Trophoblast cell (in vitro differentiated cells and primary cell): ENCODE data around the gene ZC3H12A.

ENCODE experiments used
- DNase-seq, 2 donors: peaks; one replicate each; pipeline ENCODE4 v3.0.0-alpha.2; 2016
- H2AFZ ChIP-seq: 2 replicates; pipeline ENCODE4 v1.6.1; 2013; ENCODE audit warnings: low read length, moderate library complexity, mild to moderate bottlenecking; ENCODE audit not compliant: insufficient read depth, poor library complexity
- H2AK5ac ChIP-seq: 2 replicates; pipeline ENCODE4 v1.6.1; 2013; ENCODE audit warnings: mild to moderate bottlenecking, low read length
- H2BK120ac ChIP-seq: 2 replicates; pipeline ENCODE4 v1.6.1; 2013; ENCODE audit warnings: low read length, mild to moderate bottlenecking, moderate library complexity; ENCODE audit not compliant: insufficient read depth, poor library complexity
- H2BK12ac ChIP-seq: 2 replicates; pipeline ENCODE4 v1.6.1; 2013; ENCODE audit warnings: mild to moderate bottlenecking, low read length, moderate library complexity
- H2BK5ac ChIP-seq: 2 replicates; pipeline ENCODE4 v1.6.1; 2013; ENCODE audit warnings: low read length, low read depth, moderate library complexity, mild to moderate bottlenecking; ENCODE audit not compliant: poor library complexity
- H3K14ac ChIP-seq: 2 replicates; pipeline ENCODE4 v1.6.1; 2013; ENCODE audit warnings: mild to moderate bottlenecking, low read length
- H3K18ac ChIP-seq: 2 replicates; pipeline ENCODE4 v1.6.1; 2013; ENCODE audit warnings: mild to moderate bottlenecking, low read length
- H3K23ac ChIP-seq: 2 replicates; pipeline ENCODE4 v1.6.1; 2013; ENCODE audit warnings: low read length
- H3K27ac ChIP-seq: 2 replicates; pipeline ENCODE4 v1.5.1; 2013; ENCODE audit warnings: low read depth, mild to moderate bottlenecking, inconsistent platforms, low read length, moderate library complexity
- H3K27me3 ChIP-seq: 2 replicates; pipeline ENCODE4 v1.6.1; 2013; ENCODE audit warnings: inconsistent platforms, mild to moderate bottlenecking, low read length, moderate library complexity; ENCODE audit not compliant: insufficient read depth
- H3K36me3 ChIP-seq, 2 experiments: 1 replicate in 1 of 2; 2 replicates in 1 of 2; pipeline ENCODE4 v1.6.1; 2013; ENCODE audit warnings: low read length in 2 of 2, mild to moderate bottlenecking in 2 of 2, moderate library complexity in 1 of 2; ENCODE audit not compliant: insufficient read depth in 2 of 2, control insufficient read depth in 1 of 2
- H3K4ac ChIP-seq: 2 replicates; pipeline ENCODE4 v1.6.1; 2013; ENCODE audit warnings: low read depth, mild to moderate bottlenecking, low read length, moderate library complexity
- H3K4me1 ChIP-seq, 2 experiments: 1 replicate in 1 of 2; 2 replicates in 1 of 2; pipeline ENCODE4 v1.6.1; 2013; ENCODE audit warnings: low read length in 2 of 2, mild to moderate bottlenecking in 2 of 2, moderate library complexity in 1 of 2; ENCODE audit not compliant: insufficient read depth in 2 of 2, control insufficient read depth in 1 of 2
- H3K4me2 ChIP-seq: 2 replicates; pipeline ENCODE4 v1.6.1; 2013; ENCODE audit warnings: inconsistent platforms, mild to moderate bottlenecking, low read length, moderate library complexity
- H3K4me3 ChIP-seq: 2 replicates; pipeline ENCODE4 v1.5.1; 2013; ENCODE audit warnings: mild to moderate bottlenecking, low read depth, low read length, inconsistent platforms
- H3K79me1 ChIP-seq: one replicate; pipeline ENCODE4 v1.6.1; 2013; ENCODE audit warnings: low read length
- H3K79me2 ChIP-seq: 2 replicates; pipeline ENCODE4 v1.6.1; 2013; ENCODE audit warnings: low read length, mild to moderate bottlenecking; ENCODE audit not compliant: control insufficient read depth, insufficient read depth, poor library complexity
- H3K9ac ChIP-seq: 2 replicates; pipeline ENCODE4 v1.6.1; 2013; ENCODE audit warnings: mild to moderate bottlenecking, low read length
- H3K9me3 ChIP-seq: 2 replicates; pipeline ENCODE4 v1.6.1; 2013; ENCODE audit warnings: low read depth, mild to moderate bottlenecking, control low read depth, inconsistent platforms, low read length; ENCODE audit not compliant: insufficient read depth
- H4K12ac ChIP-seq: 2 replicates; pipeline ENCODE4 v1.6.1; 2013; ENCODE audit warnings: low read depth, mild to moderate bottlenecking, low read length, moderate library complexity
- H4K8ac ChIP-seq: 2 replicates; pipeline ENCODE4 v1.6.1; 2013; ENCODE audit warnings: low read depth, mild to moderate bottlenecking, low read length, moderate library complexity
- H4K91ac ChIP-seq: one replicate; pipeline ENCODE4 v1.6.1; 2013; ENCODE audit warnings: low read depth, mild to moderate bottlenecking, low read length, moderate library complexity
- WGBS: extraction: QIAGEN DNeasy Blood & Tissue Kit; methylation state at CpG from one replicate; pipeline ENCODE4 v1.1.7; 2013; ENCODE audit warnings: missing lambda C conversion rate; ENCODE audit not compliant: insufficient read length, insufficient coverage; ENCODE audit errors: extremely low coverage; 5-methylcytosine and 5-hydroxymethylcytosine counted together

ZC3H12A gene

DNA sequence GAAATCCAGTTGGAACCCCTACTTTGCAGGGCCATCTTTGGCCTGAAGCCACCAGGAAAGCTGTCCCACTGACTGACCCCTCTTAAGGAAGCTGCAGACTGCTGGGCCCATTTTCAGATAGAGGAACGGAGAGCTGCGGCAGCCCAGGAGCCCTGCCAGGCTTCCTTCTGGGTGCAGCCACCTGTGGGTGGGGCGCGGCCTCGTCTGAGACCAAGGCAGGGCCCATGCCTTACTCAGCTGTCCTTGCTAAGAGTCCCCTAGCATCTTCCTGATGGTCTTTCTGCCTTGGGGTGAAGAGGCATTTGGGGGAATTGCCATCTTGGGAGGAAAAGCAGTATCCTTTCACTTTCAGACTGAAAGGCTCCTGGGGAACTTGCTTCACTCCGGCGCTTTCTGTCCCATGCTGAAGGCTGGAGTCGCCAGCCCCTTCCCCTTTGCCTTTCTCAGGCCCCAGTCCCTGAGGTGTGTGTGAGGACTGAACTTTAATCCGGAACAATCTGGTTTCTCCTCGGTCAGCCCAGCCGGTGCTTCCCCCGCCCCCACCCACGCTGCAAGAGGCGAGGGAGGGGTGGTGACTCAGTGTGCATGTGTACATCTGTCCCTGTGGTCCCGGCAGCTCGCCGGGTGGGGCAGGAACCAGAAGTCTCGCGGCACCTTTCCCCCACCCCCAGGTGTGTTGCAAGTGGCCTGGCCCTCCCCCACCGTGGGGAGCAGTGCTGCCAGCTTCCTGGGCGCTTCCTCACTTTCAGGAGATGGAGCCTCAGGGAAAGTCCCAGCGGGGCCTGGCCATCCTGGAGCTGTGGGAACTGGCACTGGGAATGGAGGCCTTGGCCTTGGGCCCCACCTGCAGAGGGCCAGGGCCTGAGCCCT, 5.1 kb downstream of the ZC3H12A start:
- peak overlapping the region; percentile 4 for H2BK5ac ChIP-seq
- peak overlapping the region; percentile 41 for H4K91ac ChIP-seq
- peak overlapping the region; percentile 2 for H3K4me2 ChIP-seq
- no peak overlapping the region for H3K9ac ChIP-seq
- peaks cover 45 to 54% of the 10 kb centered on the region in 2 experiments for H3K4me1 ChIP-seq
- peak overlapping the region; percentile 29 for H4K8ac ChIP-seq
- WGBS: no CpG with 5 or more reads among the region's 22 CpGs
- peaks cover 78 to 79% of the 10 kb centered on the region in 2 experiments for H3K36me3 ChIP-seq
- no peak overlapping the region for H4K12ac ChIP-seq
- H3K27ac ChIP-seq: peak overlapping the region; percentile 7
- peak; percentile 68 to 82 for DNase-seq
- H3K14ac ChIP-seq: peak overlapping the region; percentile 34
- no peak overlapping the region for H2AFZ ChIP-seq
- no peak overlapping the region for H2BK12ac ChIP-seq
- no peaks in the 10 kb centered on the region for H3K9me3 ChIP-seq
- H3K23ac ChIP-seq: no peak overlapping the region
- peak overlapping the region; percentile 36 for H3K4ac ChIP-seq
- no peak overlapping the region for H3K4me3 ChIP-seq
- H3K27me3 ChIP-seq: no peaks in the 10 kb centered on the region
- H2BK120ac ChIP-seq: peak overlapping the region; percentile 47
- H3K18ac ChIP-seq: peak overlapping the region; percentile 59
- peaks cover 38% of the 10 kb centered on the region for H3K79me1 ChIP-seq
- H3K79me2 ChIP-seq: peaks cover 27% of the 10 kb centered on the region
- peak overlapping the region; percentile 21 for H2AK5ac ChIP-seq

DNA sequence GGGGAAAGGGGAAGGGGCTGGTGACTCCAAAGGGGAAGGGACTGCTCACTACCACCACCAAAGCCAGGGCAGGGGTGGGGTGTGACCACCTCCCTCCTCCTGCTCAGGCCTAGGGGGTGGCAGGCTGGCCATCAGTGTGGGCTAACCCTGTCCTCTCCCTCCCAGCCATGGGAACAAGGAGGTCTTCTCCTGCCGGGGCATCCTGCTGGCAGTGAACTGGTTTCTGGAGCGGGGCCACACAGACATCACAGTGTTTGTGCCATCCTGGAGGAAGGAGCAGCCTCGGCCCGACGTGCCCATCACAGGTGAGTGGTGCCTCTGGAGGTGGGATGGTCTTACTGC, 5.7 kb downstream of the ZC3H12A start:
- no peak overlapping the region for H3K4me3 ChIP-seq
- H3K36me3 ChIP-seq: peaks cover 79 to 80% of the 10 kb centered on the region in 2 experiments
- no peak for DNase-seq
- no peak overlapping the region for H3K23ac ChIP-seq
- no peaks in the 10 kb centered on the region for H3K9me3 ChIP-seq
- no peak overlapping the region for H2BK5ac ChIP-seq
- no peak overlapping the region for H3K4me2 ChIP-seq
- no peak overlapping the region for H2AK5ac ChIP-seq
- no peak overlapping the region for H4K12ac ChIP-seq
- no peak overlapping the region for H4K91ac ChIP-seq
- WGBS: no CpG with 5 or more reads among the region's 5 CpGs
- no peak overlapping the region for H2AFZ ChIP-seq
- H3K27ac ChIP-seq: no peak overlapping the region
- H3K4ac ChIP-seq: no peak overlapping the region
- H2BK12ac ChIP-seq: no peak overlapping the region
- no peak overlapping the region for H3K9ac ChIP-seq
- H3K79me2 ChIP-seq: peaks cover 22% of the 10 kb centered on the region
- peaks cover 43 to 54% of the 10 kb centered on the region in 2 experiments for H3K4me1 ChIP-seq
- peaks cover 33% of the 10 kb centered on the region for H3K79me1 ChIP-seq
- H3K18ac ChIP-seq: peak overlapping the region; percentile 59
- no peak overlapping the region for H3K14ac ChIP-seq
- no peak overlapping the region for H2BK120ac ChIP-seq
- no peaks in the 10 kb centered on the region for H3K27me3 ChIP-seq
- H4K8ac ChIP-seq: peak overlapping the region; percentile 7

DNA sequence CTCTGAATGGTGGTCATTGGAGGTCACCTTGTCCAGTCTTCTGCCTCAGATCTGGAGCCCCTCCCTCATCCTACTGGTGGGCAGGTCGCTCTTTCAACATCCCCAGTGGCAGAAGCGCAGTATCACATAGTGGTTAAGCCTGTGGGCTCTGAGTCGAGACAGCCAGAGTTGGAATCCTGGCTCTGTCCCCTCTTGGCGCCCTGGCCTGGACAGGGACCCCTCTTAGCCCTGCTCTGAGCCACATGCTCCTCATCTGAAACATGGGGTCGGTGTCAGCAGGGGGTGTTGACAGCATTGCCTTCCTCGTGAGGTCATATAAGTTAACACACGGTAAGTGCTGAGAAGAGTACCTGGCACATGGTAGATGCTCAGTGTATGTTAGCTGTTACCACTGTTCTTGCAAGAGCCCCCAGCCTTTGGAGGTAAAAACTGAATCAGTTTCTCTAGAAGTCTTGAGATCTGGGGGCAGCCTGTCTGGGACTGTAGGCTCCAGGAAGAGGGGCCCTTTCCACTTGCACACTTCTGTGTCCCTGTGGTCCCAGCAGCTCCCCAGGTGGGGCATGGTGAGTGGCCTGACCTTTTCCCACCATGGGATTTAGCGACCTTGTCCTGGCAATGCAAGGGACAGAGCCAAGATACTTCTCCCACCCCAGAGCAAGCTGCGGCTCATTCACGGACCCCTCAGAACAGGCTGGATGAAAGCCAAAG, 6.4 kb downstream of the ZC3H12A start:
- no peak overlapping the region for H3K4me2 ChIP-seq
- WGBS: no CpG with 5 or more reads among the region's 10 CpGs
- no peak overlapping the region for H3K23ac ChIP-seq
- no peak overlapping the region for H2BK5ac ChIP-seq
- no peak overlapping the region for H4K8ac ChIP-seq
- no peaks in the 10 kb centered on the region for H3K27me3 ChIP-seq
- no peak overlapping the region for H3K4me3 ChIP-seq
- H2AFZ ChIP-seq: no peak overlapping the region
- no peak overlapping the region for H3K14ac ChIP-seq
- peaks cover 17% of the 10 kb centered on the region for H3K79me2 ChIP-seq
- H3K27ac ChIP-seq: no peak overlapping the region
- no peak overlapping the region for H3K18ac ChIP-seq
- H3K9me3 ChIP-seq: no peaks in the 10 kb centered on the region
- H4K91ac ChIP-seq: no peak overlapping the region
- H3K4ac ChIP-seq: no peak overlapping the region
- no peak for DNase-seq
- H3K36me3 ChIP-seq: peaks cover 75 to 79% of the 10 kb centered on the region in 2 experiments
- no peak overlapping the region for H2AK5ac ChIP-seq
- peaks cover 27% of the 10 kb centered on the region for H3K79me1 ChIP-seq
- peaks cover 36 to 48% of the 10 kb centered on the region in 2 experiments for H3K4me1 ChIP-seq
- H3K9ac ChIP-seq: no peak overlapping the region
- H2BK120ac ChIP-seq: no peak overlapping the region
- no peak overlapping the region for H2BK12ac ChIP-seq
- no peak overlapping the region for H4K12ac ChIP-seq

DNA sequence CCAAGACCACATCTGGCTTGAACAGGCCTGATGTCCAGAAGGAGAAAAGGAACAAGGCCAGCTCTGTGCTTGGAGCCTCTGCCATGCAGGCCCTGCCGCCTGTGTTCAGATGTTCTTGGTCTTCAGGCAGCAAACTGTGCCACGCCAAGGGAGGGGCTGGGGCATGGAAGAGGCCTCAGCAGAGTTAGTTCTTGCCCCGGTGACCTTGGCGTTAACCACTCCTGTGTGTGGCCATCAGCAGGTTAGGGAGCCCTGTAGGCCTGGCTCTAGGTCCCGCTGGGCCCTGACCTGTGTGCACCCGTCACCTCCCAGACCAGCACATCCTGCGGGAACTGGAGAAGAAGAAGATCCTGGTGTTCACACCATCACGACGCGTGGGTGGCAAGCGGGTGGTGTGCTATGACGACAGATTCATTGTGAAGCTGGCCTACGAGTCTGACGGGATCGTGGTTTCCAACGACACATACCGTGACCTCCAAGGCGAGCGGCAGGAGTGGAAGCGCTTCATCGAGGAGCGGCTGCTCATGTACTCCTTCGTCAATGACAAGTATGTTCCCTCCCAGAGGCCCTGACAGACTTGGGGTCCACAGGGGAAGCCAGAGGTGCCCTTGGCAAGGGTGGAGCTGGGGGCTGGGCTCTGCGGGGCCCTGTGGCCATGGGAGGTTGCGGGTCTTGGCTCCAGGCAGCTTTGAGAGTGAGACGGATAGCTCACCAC, 7.1 kb downstream of the ZC3H12A start:
- H3K27ac ChIP-seq: no peak overlapping the region
- H3K4me1 ChIP-seq: peaks cover 29 to 41% of the 10 kb centered on the region in 2 experiments
- peaks cover 21% of the 10 kb centered on the region for H3K79me1 ChIP-seq
- H3K4me2 ChIP-seq: no peak overlapping the region
- H3K9ac ChIP-seq: no peak overlapping the region
- H2AFZ ChIP-seq: no peak overlapping the region
- no peak overlapping the region for H2BK12ac ChIP-seq
- no peak overlapping the region for H4K8ac ChIP-seq
- H3K23ac ChIP-seq: no peak overlapping the region
- no peak overlapping the region for H2BK120ac ChIP-seq
- no peaks in the 10 kb centered on the region for H3K27me3 ChIP-seq
- no CpG with 5 or more reads among the region's 26 CpGs for WGBS
- no peak overlapping the region for H4K91ac ChIP-seq
- H2BK5ac ChIP-seq: no peak overlapping the region
- H3K4me3 ChIP-seq: no peak overlapping the region
- no peak overlapping the region for H3K4ac ChIP-seq
- no peak overlapping the region for H3K18ac ChIP-seq
- no peak for DNase-seq
- H4K12ac ChIP-seq: no peak overlapping the region
- H3K79me2 ChIP-seq: peaks cover 14% of the 10 kb centered on the region
- no peak overlapping the region for H2AK5ac ChIP-seq
- H3K14ac ChIP-seq: no peak overlapping the region
- H3K36me3 ChIP-seq: peaks cover 70 to 73% of the 10 kb centered on the region in 2 experiments
- no peaks in the 10 kb centered on the region for H3K9me3 ChIP-seq
